NCI-H69 (cell line): ENCODE results near the gene IGSF8.

ENCODE experiments used
- DNase-seq: peaks from one replicate; lab custom pipeline; 2025; lab: John Stamatoyannopoulos, UW

The IGSF8 gene

DNA sequence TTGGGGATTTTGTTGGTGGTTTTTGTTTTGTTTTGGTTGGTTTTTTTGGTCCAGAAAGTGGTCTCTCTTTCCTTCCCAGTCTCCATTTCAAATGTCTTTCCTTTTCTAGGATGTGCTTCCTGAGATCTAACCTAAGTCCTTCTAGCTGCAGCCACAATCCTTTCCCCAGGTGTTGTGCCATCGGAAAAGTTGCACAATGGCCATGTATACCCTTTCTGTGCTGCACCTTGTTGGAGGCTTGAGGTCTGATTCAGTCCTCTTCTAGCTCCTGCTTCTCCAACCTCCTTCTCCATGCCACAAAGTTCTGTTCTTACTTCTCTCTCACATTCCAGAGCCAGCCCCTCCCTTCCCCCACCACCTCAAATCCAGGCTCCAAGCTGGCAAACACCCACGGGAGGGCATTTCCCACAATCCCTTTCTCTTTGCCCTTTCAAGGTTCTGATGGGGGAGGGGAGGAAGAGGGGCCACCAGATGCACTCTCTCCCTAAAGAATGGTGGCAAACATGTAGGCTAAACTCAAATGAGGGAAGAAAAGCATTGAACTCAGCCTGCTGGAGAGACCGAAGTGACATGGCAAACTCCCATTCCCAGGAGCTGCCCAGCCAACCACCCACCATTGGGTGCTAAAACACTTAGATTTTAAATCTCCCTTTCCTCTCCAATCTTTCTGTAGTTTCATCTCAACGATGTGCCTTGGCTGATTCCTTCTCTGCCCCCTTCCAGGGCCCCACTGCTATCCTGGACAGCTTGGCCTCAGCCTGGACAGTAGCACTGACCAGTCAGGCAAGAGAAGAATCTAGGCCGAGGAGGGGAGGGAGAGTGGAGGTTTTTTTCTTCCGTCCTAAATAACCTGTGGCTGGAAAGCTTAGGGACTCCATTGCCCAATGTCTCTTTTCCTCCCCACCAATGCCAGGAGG is 31.3 kb downstream of the IGSF8 start:
- no peak for DNase-seq

DNA sequence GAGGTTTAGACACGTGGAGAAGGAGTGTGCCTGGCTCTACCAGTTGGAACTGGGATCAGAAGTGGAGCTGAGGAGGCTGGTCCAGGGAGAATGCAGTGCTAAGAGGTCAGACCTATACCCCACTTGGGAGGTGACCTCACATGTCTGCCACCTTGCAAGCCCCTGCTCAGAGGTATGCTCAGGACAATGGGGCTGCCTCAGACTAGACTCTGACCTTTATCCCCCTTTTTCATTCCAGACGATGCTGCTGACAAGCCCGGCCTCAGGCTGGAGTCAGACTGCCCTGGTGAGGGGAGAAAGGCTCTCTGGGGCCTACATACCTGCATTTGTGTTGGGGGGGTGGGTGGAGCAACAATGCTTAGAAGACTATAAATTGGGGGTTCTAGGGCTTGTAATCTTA is 33.7 kb downstream of the IGSF8 start:
- no peak for DNase-seq

DNA sequence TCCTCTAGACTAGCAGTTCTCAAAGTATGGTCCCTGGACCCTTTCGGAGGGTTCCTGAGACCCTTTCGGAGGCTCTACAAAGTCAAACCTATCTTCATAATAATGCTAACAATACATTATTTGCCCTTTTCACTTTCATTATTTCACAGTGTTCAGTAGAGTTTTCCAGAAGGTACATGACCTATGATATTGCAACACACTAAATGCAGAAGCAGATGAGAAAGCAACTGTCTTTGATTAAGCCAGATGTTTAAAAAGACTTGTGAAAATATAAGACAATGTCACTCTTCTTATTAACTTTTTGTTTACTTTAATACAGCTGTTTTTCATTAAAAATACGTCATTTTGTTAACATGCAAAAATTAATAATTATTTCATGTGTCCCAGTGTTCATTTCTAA is 34.3 kb downstream of the IGSF8 start:
- DNase-seq = no peak

DNA sequence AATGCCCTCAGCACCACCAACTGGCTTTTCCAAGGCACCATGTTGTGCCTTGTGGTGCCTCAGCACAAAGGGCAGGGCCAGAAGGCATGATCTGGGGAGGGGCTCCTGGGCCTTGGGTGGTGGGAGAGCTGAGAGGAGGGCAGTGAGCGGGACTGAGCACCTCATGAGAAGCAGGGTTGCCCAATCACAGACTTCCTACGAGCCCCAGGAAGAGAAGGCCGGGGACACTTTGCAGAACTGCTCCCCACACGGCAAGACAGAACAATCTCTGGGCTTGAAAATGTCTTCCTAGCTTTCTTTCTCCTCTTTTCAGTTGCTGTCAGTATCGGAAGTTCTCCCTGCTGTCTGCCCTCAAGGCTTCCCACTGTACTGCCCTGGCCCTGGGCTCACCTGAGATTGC is 35.2 kb downstream of the IGSF8 start:
- no peak for DNase-seq

DNA sequence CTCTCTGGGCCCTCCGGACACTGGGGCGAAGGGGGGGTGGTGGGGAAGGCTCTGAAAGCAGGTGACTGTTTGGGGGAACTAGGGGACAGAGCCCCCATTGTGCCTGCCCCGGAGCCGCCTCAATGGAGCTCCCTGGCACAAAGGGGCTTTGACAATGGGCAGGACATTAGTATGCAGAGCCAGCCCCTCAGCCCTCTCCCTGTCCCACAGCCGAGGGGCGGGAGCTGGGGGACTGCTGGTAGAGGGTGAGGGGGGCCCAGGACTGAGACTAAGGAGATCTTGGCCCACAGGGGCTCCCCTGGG is 36.2 kb downstream of the IGSF8 start:
- DNase-seq = no peak

DNA sequence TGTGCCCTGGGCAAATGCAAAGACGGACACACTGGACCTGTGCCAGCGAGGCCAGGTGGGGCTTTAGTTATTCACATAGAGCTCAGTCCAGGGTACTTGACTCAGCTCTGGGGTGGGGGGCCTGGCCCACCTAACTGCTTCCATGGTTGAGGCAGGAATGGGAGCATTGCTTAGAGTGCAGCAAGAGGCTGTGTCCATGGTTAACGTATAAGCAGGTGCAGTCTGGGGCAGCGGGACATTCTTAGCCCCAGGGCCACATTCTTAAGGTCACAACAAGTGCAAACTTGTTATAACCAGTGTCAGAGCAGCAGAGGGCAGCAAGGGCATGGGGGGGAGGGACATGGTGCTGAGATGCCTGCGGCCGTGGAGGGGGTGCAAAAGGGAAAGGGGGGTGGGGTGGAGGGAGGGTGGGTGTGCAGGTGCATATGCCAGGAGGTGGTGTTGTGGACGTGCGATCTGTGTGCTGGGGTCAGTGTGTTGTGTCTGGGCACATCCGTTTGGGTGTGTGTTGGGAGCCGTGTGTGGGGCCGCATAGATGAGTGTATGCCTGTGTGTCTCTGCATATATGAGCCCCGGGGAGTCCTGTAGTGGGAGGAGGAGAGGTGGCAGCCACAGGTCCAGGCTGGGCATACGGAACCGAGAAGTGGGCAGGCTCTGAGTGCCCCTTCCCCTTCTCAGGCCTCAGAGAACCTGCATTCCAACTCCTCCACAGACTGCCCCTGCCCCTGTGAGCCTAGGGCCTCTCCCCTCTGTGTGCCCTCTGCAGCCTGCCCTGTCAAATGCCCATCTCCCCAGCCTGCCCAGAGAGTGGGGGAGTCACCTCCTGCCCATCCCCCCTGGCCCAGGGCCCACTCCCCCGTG is 36.8 kb downstream of the IGSF8 start:
- peak; percentile 60 for DNase-seq

DNA sequence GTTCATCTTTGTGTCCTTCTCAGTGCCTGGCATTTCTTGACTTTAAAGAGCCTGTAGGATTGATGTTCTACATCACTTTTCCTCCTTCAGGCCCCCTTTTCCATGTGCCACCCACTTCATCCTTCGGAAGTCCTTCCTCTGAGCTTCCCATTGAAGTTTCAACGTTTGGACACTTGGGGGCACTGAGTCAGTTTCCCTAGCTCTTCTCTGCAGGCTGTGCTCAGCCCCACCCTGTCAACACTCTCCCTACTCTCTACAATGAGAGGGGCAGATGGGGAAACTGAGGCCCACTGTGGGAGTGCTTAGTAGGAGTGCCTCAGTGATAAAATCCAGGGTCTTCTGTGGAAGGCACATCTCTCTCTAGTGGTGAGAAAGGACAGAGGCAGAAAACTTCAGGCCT is 40.3 kb downstream of the IGSF8 start:
- DNase-seq = peak; percentile 22

DNA sequence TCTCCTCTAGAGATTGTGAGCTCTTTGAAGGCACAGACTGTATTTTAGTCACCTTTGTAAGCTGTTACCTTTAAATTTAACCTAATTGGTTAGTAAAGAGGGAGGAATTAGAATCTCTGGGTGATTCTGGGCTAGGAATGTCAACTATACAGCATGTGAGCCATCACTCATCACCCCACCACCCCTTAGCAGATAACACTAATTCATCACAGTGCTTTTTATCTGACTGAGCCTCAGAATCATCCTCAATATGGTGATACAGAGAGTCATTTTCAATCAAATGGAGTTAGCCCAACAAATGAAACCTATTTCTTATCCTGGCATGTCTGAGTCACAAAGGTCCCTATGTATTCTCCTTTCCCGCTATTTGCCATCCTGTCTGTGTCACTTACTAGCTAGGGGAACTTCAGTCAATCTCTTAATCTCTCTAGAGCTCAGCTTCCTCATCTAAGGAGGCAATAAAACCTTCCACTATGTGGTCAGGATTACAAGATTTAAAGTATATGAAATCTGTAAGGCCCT is 41.7 kb downstream of the IGSF8 start:
- DNase-seq = no peak

DNA sequence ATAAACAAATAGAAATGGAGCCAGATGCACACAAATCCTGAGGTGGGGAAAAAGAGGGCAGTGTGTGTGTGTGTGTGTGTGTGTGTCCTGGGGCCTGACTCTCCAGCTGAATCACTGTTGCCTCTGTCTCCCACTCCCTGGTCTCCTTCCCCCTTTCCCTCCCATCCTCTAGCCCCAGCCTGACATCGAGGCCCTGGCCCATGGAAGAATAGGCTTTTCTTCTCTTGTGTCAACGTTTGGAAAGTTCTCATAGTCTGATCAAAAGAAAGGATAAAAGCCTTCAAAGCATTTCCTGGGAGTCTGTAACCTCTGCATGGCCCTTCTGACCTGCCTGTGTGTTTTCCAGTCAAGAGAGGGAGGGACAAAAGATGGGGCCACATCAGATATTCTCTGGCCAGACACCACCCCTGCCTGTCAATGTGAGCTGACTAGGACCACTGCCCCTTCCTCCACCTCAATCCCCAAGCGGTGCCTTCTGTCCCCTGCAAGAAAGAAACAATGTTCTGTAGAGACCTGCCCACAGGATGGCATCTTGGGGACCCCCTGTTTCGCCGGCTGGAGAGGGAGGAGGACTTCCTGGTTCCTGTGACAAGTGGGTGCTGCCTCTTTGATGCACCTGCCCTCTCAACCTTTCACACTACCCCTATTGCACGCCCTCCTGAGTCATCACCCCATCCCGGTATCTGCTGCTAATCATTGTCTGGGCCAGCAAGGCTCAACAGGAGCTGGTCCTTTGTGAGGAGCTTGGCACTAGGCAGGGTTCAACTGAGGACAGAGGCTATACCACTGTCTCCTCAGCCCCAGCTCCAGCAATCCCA is 44.7 kb downstream of the IGSF8 start:
- DNase-seq = no peak

DNA sequence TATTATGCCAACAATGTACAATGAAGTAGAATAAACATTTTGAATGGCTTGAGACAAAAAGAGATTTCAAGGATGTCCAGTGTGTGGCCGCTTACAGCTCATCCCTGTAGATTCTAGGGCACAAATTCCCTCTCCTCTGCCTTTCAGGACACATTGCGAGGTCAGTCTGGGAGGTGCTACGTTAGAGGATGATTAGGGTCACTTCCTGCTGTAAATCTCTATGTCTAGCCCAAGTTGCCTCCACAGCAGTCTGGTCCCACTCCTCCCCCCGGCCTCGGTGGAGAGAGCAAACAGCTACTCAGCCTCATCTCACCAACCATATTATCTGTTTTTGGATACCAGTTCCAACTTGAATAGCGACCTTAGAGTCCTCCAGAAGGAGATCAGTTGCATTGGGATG is 45.5 kb downstream of the IGSF8 start:
- no peak for DNase-seq

DNA sequence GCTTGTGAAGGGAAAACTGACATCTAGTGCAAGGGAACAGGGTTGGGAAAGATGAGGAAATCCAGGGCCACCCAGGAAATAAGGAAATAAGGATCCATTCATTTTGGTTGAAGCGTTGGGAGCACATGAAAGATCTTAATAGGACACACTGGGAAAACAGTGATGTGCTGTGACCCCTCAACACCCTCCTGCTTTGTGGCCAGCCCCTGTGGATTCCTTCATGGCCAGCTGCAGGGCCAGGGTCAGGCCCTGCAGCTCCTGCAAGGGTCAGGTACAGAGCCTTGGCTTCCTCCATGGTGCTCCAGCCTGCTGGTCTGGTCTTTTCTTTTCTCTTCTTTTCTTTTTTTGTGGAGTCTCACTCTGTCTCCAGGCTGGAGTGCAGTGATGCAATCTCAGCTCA is 47.8 kb downstream of the IGSF8 start:
- DNase-seq = no peak

DNA sequence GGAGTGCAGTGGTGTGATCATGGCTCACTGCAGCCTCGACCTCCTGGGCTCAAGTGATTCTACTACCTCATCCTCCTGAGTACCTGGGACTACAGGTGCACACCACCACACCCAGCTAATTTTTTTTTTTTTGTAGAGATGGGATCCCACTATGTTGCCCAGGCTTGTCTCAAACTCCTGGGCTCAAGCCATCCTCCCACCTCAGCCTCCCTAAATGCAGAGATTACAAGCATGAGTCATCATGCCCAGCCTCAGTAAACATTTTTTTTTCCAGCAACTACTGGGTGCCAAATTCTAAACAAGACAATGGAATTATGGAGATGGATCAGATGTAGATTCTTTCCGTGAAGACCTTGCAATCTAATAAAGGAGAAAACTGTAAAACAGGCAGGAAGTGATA is 48.2 kb downstream of the IGSF8 start:
- DNase-seq = peak; percentile 24

DNA sequence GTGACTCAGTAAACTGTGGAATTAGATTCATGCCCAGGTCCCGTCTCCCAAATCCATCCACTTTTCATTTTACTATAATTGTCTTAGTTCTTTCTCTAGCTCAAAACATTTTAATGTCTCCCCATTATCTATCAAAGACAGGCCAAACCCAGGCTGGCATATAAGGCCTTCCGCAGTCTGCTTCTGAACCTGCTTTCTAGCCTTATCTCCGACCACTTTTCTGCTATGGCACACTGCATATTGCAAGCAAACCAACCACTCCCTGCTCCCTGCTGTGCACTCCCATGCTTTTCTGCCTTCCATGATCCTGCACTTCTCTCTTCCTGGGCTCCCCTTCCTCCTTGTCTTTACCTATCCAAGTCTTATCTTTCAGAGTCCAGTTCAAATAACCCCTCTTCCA is 49.3 kb downstream of the IGSF8 start:
- peak; percentile 24 for DNase-seq

DNA sequence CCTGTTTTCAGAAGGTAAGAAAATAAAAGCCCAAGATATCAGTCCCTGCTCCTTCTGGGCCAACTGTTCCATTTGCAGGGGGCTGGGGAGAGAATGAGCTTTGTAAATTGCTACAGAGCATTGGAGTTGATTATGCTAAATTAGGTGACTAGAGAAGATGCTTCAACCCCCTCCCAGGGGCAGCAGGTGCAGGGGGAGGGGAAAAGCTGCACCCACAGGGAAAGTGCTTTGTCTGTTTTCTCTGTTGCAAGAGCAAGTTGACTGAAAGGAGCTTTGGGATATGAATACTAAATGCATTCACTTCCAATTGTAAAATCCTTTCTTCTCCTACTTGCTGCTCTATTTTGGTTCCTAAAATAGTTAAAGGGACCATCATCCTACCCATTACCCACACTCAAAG is 50.1 kb downstream of the IGSF8 start:
- peak; percentile 36 for DNase-seq

DNA sequence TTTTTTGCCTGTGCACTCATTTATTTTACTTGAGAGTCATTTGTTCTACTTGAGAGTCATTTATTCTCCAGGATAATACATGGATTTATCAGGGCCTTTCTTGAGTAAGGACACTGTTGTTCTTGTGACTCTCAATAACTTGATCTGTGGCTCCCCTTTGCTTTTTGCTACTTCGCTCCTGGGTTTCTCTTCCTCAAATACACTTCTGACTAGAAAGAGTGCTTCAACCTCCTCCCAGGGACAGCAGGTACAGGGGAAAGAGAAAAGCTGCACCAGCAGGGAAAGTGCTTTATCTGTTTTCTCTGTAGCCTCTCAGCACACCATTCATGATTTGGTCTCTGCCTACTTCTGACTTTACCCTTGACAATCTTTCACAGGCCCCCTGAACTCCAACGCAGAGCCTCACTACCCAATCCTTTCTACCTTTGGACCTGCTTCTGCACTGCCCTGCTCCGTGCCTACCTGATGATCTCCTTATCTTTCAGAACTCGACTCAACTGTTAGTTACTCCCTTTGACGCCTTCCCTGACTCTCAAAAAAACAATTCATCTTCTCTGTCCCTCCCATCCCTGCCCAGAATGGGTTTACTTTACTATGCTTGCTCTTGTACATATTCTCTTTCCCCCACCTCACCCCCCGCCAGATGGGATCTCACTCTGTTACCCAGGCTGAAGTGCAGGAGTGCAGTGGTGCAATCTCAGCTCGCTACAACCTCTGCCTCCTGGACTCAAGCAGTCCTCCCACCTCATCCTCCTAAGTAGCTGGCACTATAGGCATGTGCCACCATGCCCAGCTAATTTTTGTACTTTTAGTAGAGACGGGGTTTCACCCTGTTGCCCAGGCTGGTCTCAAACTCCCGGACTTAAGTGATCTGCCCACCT is 51.1 kb downstream of the IGSF8 start:
- DNase-seq = peak; percentile 43

DNA sequence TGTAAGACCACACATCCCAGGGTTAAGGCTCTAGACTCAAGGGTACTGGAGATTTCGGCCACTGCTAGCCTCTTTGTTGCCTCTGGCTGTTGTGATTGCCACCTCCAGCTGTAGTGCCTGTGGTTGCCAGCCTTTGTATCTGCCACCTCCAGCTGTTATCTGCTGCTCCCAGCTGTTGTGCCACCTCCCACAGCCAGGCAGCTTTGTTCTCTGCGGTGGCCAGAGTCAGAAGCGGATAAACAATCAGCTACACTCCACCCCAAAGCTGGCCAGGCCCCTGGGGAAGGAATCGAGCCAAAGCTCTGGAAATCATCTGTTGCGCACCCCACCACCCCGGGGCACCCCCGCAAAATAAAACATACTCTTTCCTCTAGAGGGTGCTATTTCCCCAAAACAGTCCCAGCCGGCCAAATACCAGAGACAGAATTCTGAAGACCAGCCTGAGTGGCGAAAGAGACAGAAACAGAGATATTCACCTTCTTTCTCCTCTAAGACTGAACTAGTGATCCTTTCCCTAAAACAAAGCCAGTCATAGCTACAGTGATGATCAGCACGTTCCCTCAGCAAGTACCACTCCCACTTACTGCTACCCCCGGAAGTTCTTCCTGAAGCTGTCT is 51.8 kb downstream of the IGSF8 start:
- peak; percentile 92 for DNase-seq

DNA sequence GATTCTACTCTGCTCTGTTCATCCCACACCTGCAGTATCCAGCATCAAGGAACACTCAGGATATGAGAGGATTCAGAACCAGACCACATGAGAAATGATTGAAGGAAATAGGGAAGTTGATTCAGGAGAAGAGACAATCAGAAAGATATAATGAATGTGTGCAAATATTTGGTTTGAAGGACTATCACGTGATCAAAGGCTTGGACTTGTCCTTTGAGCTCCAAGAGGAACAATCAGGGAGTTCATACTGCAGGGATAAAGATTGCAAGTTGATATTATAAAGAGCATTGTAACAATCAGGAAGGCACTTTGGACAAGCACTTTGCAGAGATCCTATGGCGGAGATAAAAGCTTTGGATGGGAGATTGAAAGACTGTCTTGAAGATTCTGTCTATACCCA is 52.8 kb downstream of the IGSF8 start:
- DNase-seq = peak; percentile 29

DNA sequence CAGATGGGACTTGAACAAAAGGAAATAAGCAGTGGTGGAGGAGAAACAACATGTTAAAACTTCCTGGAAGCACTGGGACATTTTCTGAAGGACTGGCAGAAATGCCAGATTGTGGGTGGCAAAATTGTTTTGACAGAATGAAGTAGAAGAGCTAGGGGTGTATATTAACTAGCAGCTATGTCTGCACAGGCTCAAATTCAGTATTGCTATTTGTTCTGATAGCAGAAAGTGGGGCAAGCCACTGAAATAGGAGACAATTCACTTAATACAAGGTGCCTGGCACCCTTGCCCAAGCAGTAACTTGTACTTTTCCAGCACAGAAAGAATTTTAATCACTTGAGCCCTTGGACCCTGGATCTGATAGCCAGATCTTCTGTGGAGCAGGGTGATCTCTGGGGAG is 54.9 kb downstream of the IGSF8 start:
- DNase-seq = no peak
